ENCODE measurements around the gene KITLG.
A peak's percentile ranks its signal among the peaks of the same experiment; 100 is the strongest.
"Not testable (repeated sequence)": the region's sequence is repeated elsewhere in the genome, so short reads cannot be mapped to it uniquely, and the experiment has no call there.

Gene KITLG

GRCh38 chr12:88472248-88472647 is 108.0 kb downstream of the KITLG start:
- peak; percentile 8 for DNase-seq

GRCh38 chr12:88471331-88472045 is 108.8 kb downstream of the KITLG start:
- DNase-seq: no peak

- DNase-seq: no peak
These were observed 111.1 kb downstream of the KITLG start for GRCh38 chr12:88469154-88469553.

GRCh38 chr12:88468581-88468980 is 111.7 kb downstream of the KITLG start:
- no peak for DNase-seq

GRCh38 chr12:88466708-88467107 is 113.6 kb downstream of the KITLG start:
- DNase-seq: not testable (repeated sequence)

GRCh38 chr12:88458327-88458726 is 121.9 kb downstream of the KITLG start:
- DNase-seq: no peak

GRCh38 chr12:88453323-88453722 is 126.9 kb downstream of the KITLG start:
- no peak for DNase-seq

- DNase-seq: no peak
These were observed 129.1 kb downstream of the KITLG start for GRCh38 chr12:88451205-88451604.

GRCh38 chr12:88450136-88450535 is 130.1 kb downstream of the KITLG start:
- no peak for DNase-seq

GRCh38 chr12:88448337-88448915 is 131.8 kb downstream of the KITLG start:
- peak; percentile 28 for DNase-seq

- no peak for DNase-seq
These were observed 134.4 kb downstream of the KITLG start for GRCh38 chr12:88445705-88446394.

GRCh38 chr12:88444481-88444880 is 135.8 kb downstream of the KITLG start:
- no peak for DNase-seq

Measured in NCI-H1436 (cell line).